Astrocyte of the cerebellum (primary cell): ENCODE results near the gene NFKBIA.

ENCODE experiments used
- DNase-seq: peaks from one replicate; pipeline ENCODE4 v3.0.0-alpha.2; 2011; ENCODE audit warnings: low read depth
- H3K4me3 ChIP-seq: 2 replicates; pipeline ENCODE4 v1.5.1; 2011; ENCODE audit warnings: mild to moderate bottlenecking, low read depth, low read length, moderate library complexity
- CTCF ChIP-seq: IDR thresholded peaks from 2 replicates; pipeline ENCODE4 v1.5.1; 2012; ENCODE audit warnings: low read length, low read depth, moderate library complexity, mild to moderate bottlenecking; ENCODE audit errors: missing control alignments
- in situ Hi-C: cut with HindIII; loops from 2 replicates; pipeline ENCODE4 v1.10.0; 2017; ENCODE audit warnings: low sequenced_read_pairs

The NFKBIA gene

GRCh38 chr14:35370969-35371368 lies 33.6 kb downstream of the NFKBIA start:
- in situ Hi-C loops = no loop called here
- no peak for TF ChIP-seq CTCF
- DNase-seq = no peak
- H3K4me3 ChIP-seq = no peak overlapping the region

- TF ChIP-seq CTCF = no peak
- in situ Hi-C loops = no loop called here
- H3K4me3 ChIP-seq = no peak overlapping the region
- no peak for DNase-seq
Observed at GRCh38 chr14:35369701-35370191, 34.8 kb downstream of the NFKBIA start.

- no peak for TF ChIP-seq CTCF
- in situ Hi-C loops = no loop called here
- no peak overlapping the region for H3K4me3 ChIP-seq
- DNase-seq = no peak
Observed at GRCh38 chr14:35368583-35369392, 35.8 kb downstream of the NFKBIA start.

GRCh38 chr14:35368139-35368460 lies 36.4 kb downstream of the NFKBIA start:
- no peak overlapping the region for H3K4me3 ChIP-seq
- no peak for DNase-seq
- no peak for TF ChIP-seq CTCF
- in situ Hi-C loops = no loop called here

GRCh38 chr14:35367056-35367372 lies 37.5 kb downstream of the NFKBIA start:
- H3K4me3 ChIP-seq = no peak overlapping the region
- DNase-seq = no peak
- in situ Hi-C loops = no loop called here
- TF ChIP-seq CTCF = no peak

GRCh38 chr14:35366521-35366976 lies 38.0 kb downstream of the NFKBIA start:
- in situ Hi-C loops = no loop called here
- TF ChIP-seq CTCF = no peak
- no peak overlapping the region for H3K4me3 ChIP-seq
- DNase-seq = no peak
